IPS-NIHi7 (cell line): ENCODE measurements around the gene AKIP1.

Experiments used
- DNase-seq: peaks from one replicate; pipeline ENCODE4 v3.0.0; 2012; ENCODE audit warnings: mixed read lengths; ENCODE audit errors: extremely low spot score

AKIP1 gene

GRCh38 chr11:8959546-8960166, 48.7 kb downstream of the AKIP1 start:
- peak; percentile 84 for DNase-seq

- DNase-seq, result no peak
Measured at GRCh38 chr11:8961401-8961800, 50.4 kb downstream of the AKIP1 start.

- DNase-seq, result no peak
Measured at GRCh38 chr11:8962841-8963240, 51.9 kb downstream of the AKIP1 start.

GRCh38 chr11:8963569-8964323, 52.8 kb downstream of the AKIP1 start:
- DNase-seq, result peak; percentile 86

- DNase-seq, result peak; percentile 87
Measured at GRCh38 chr11:8964324-8965320, 53.6 kb downstream of the AKIP1 start, which contains the start of gene TMEM9B. Gene TMEM9B (minus strand): TSS chr11:8964442. CDS start chr11:8964313, 129 bp downstream.

GRCh38 chr11:8967184-8967583, 56.2 kb downstream of the AKIP1 start:
- no peak for DNase-seq
